Activated T-cell treated with anti-CD3 and anti-CD28 coated beads, Interleukin-2, amount 50 U/mL, for 24 hours (primary cell): ENCODE data around the gene ERBB3.

Experiments
- DNase-seq: peaks from one replicate; pipeline ENCODE4 v3.0.0-alpha.2; 2020
- H3K27ac Mint-ChIP-seq: 2 replicates; pipeline ENCODE4 v1.8.0; 2020; ENCODE audit warnings: mild to moderate bottlenecking, mixed read lengths
- H3K27me3 Mint-ChIP-seq: 2 replicates; pipeline ENCODE4 v1.8.0; 2020; ENCODE audit warnings: mixed read lengths
- H3K36me3 Mint-ChIP-seq: 2 replicates; pipeline ENCODE4 v1.8.0; 2020; ENCODE audit warnings: low read depth, mixed read lengths
- H3K4me1 Mint-ChIP-seq: 2 replicates; pipeline ENCODE4 v1.8.0; 2020; ENCODE audit warnings: low read depth, mixed read lengths
- H3K4me3 Mint-ChIP-seq: 2 replicates; pipeline ENCODE4 v1.8.0; 2020; ENCODE audit warnings: mild to moderate bottlenecking, moderate library complexity, mixed read lengths
- H3K9me3 Mint-ChIP-seq: 2 replicates; pipeline ENCODE4 v1.8.0; 2020; ENCODE audit warnings: mixed read lengths

The ERBB3 gene

DNA sequence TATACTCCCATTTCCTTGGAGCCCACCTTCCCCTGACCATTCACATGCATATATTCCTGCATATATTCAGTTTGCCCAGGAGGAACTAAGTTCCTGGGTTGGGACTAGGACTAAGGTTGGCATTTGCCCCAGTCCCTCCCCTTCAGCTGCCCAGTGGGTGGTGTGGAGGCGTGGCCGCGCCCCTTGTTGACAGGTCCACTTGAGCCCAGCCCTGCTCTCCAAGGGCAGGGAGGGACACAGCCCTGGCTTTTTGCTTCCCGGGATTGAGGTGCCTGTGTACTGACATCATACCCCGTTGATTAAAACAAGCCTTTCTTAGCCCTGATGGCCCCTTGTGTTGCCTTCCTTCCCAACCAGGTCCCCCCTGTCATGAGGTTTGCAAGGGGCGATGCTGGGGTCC lies 7.3 kb downstream of the ERBB3 start:
- Mint-ChIP-seq H3K4me3 (no peak overlapping the region), H3K36me3 (no peaks in the 10 kb centered on the region), H3K27ac (no peak overlapping the region), H3K27me3 (no peaks in the 10 kb centered on the region), H3K9me3 (no peaks in the 10 kb centered on the region), H3K4me1 (no peaks in the 10 kb centered on the region)
- DNase-seq = no peak

DNA sequence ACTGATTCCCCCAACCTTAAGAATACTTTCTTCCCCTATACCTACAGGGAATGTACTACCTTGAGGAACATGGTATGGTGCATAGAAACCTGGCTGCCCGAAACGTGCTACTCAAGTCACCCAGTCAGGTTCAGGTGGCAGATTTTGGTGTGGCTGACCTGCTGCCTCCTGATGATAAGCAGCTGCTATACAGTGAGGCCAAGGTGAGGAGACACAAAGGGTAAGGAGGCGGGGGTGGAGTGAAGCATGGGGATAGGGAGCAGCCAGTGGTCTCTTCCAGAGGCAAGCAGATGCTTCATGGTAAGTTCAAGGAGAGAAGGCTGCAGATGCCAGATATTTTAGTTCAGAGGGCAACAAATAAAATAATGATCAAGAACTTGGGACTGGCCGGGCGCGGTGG lies 17.8 kb downstream of the ERBB3 start:
- no peaks in the 10 kb centered on the region for H3K27me3 Mint-ChIP-seq
- no peaks in the 10 kb centered on the region for H3K9me3 Mint-ChIP-seq
- no peak overlapping the region for H3K27ac Mint-ChIP-seq
- H3K36me3 Mint-ChIP-seq = no peaks in the 10 kb centered on the region
- peaks cover 17% of the 10 kb centered on the region for H3K4me1 Mint-ChIP-seq
- no peak for DNase-seq
- no peak overlapping the region for H3K4me3 Mint-ChIP-seq

DNA sequence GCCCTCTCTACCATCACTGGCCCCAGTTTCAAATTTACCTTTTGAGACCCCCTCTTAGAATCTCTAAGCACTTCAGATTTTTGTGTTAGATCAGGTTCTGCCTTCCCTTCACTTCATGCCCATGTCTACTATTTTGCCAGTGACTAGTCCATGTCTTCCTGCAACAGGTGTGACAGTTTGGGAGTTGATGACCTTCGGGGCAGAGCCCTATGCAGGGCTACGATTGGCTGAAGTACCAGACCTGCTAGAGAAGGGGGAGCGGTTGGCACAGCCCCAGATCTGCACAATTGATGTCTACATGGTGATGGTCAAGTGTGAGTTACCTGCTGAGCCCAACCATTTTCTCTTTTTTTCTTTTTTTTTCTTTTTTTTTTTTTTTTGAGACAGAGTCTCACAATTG lies 18.6 kb downstream of the ERBB3 start:
- no peak overlapping the region for H3K27ac Mint-ChIP-seq
- no peaks in the 10 kb centered on the region for H3K36me3 Mint-ChIP-seq
- DNase-seq = no peak
- no peaks in the 10 kb centered on the region for H3K27me3 Mint-ChIP-seq
- H3K4me1 Mint-ChIP-seq = peaks cover 26% of the 10 kb centered on the region
- H3K9me3 Mint-ChIP-seq = no peaks in the 10 kb centered on the region
- H3K4me3 Mint-ChIP-seq = no peak overlapping the region

DNA sequence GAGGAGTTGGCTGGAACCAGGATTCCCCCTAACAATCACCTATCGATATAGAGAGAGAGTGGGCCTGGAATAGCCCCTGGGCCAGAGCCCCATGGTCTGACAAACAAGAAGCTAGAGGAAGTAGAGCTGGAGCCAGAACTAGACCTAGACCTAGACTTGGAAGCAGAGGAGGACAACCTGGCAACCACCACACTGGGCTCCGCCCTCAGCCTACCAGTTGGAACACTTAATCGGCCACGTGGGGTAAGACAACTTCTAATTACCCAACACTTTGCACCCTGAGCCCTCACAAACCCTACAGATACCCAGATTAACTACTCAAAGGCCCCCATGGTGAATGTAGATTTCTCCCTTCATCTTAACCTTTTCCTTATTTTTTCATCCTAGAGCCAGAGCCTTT lies 19.8 kb downstream of the ERBB3 start:
- no peaks in the 10 kb centered on the region for H3K9me3 Mint-ChIP-seq
- H3K27ac Mint-ChIP-seq = no peak overlapping the region
- H3K4me1 Mint-ChIP-seq = peaks cover 30% of the 10 kb centered on the region
- peaks cover 8% of the 10 kb centered on the region for H3K36me3 Mint-ChIP-seq
- no peak overlapping the region for H3K4me3 Mint-ChIP-seq
- H3K27me3 Mint-ChIP-seq = no peaks in the 10 kb centered on the region
- no peak for DNase-seq

DNA sequence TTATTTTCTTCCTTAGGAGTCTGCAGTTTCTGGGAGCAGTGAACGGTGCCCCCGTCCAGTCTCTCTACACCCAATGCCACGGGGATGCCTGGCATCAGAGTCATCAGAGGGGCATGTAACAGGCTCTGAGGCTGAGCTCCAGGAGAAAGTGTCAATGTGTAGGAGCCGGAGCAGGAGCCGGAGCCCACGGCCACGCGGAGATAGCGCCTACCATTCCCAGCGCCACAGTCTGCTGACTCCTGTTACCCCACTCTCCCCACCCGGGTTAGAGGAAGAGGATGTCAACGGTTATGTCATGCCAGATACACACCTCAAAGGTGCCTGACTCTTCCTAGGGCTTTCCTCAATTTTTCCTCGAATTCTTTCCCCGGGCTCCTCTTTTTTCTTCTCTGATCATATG lies 21.1 kb downstream of the ERBB3 start:
- Mint-ChIP-seq H3K27me3 (no peaks in the 10 kb centered on the region), H3K36me3 (peaks cover 21% of the 10 kb centered on the region), H3K4me1 (peaks cover 31% of the 10 kb centered on the region)

DNA sequence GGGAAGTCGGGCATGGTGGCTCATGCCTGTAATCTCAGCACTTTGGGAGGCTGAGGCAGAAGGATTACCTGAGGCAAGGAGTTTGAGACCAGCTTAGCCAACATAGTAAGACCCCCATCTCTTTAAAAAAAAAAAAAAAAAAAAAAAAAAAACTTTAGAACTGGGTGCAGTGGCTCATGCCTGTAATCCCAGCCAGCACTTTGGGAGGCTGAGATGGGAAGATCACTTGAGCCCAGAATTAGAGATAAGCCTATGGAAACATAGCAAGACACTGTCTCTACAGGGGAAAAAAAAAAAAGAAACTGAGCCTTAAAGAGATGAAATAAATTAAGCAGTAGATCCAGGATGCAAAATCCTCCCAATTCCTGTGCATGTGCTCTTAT lies 22.7 kb downstream of the ERBB3 start:
- Mint-ChIP-seq H3K4me3 (peak overlapping the region; percentile 100), H3K36me3 (peaks cover 37% of the 10 kb centered on the region), H3K27me3 (no peaks in the 10 kb centered on the region), H3K27ac (peak overlapping the region; percentile 99), H3K4me1 (peaks cover 44% of the 10 kb centered on the region), H3K9me3 (no peaks in the 10 kb centered on the region)
- no peak for DNase-seq

More for the DNA sequence above, 21.1 kb downstream of the ERBB3 start:
- DNase-seq = no peak
- H3K27ac Mint-ChIP-seq = peak overlapping the region; percentile 49
- no peak overlapping the region for H3K4me3 Mint-ChIP-seq
- H3K9me3 Mint-ChIP-seq = no peaks in the 10 kb centered on the region

DNA sequence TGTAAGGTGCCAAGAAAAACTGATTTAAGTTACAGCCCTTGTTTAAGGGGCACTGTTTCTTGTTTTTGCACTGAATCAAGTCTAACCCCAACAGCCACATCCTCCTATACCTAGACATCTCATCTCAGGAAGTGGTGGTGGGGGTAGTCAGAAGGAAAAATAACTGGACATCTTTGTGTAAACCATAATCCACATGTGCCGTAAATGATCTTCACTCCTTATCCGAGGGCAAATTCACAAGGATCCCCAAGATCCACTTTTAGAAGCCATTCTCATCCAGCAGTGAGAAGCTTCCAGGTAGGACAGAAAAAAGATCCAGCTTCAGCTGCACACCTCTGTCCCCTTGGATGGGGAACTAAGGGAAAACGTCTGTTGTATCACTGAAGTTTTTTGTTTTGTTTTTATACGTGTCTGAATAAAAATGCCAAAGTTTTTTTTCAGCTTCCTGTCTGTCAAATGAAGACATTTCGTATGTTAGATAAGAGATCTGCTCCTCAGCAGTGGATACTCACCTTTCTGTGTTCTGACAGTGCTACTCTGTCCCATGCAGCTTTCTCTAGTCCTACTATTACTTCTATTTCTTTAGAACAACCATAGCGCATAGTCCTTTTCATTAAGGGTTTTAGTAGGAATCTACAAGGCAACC lies 23.2 kb downstream of the ERBB3 start:
- H3K36me3 Mint-ChIP-seq = peaks cover 42% of the 10 kb centered on the region
- H3K27ac Mint-ChIP-seq = peak overlapping the region; percentile 99
- DNase-seq = no peak

DNA sequence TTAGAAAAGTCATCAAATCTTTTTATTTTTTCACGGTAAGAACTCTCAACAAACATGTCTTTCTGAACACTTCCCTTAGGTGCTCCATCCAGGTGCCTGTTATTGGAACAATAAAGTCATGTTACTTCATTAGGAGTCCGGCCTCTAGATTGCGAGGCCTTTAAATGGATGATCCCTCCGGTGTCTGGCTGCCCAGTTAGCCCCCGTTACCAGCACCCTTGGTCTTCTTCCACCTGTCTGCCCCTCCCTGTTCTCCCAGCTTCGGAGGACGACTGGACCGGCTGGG lies 23.8 kb downstream of the ERBB3 start:
- Mint-ChIP-seq H3K36me3 (peaks cover 48% of the 10 kb centered on the region), H3K27me3 (no peaks in the 10 kb centered on the region), H3K4me3 (peak overlapping the region; percentile 100), H3K27ac (peak overlapping the region; percentile 99), H3K9me3 (no peaks in the 10 kb centered on the region), H3K4me1 (peaks cover 53% of the 10 kb centered on the region)
- no peak for DNase-seq

More for the DNA sequence above, 23.2 kb downstream of the ERBB3 start:
- no peaks in the 10 kb centered on the region for H3K9me3 Mint-ChIP-seq
- peaks cover 47% of the 10 kb centered on the region for H3K4me1 Mint-ChIP-seq
- H3K4me3 Mint-ChIP-seq = peak overlapping the region; percentile 100
- H3K27me3 Mint-ChIP-seq = no peaks in the 10 kb centered on the region

DNA sequence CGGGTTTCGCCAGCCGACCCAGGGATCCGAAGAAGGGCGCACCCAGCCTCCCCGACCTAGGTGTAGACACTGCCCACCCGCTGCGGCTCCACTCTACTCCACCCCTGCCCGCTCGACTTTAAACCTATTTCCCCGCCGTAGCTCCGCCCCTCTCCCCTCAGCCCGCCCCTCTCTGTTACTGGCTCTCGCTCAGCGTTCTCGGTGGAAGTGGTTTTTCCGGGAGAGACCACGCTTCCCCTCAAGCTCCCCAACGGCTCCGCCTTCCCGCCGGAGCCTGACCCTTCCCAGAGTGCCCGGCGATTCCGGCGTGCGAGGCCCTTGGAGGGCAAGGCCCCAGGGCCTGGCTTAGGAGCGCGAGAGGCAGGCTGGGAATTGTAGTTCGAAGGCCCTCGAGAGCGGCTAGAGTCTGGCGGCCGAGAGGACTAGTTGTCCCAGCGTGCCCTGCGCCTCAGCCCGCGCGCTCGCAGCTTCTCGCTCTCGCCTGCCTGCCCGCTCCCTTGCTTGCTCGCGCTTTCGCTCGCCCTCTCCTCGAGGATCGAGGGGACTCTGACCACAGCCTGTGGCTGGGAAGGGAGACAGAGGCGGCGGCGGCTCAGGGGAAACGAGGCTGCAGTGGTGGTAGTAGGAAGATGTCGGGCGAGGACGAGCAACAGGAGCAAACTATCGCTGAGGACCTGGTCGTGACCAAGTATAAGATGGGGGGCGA lies 24.3 kb downstream of the ERBB3 start, which contains the start of gene PA2G4:
Gene PA2G4, plus strand, starts transcription at position 451 of the 706 bp plus-strand sequence. Its CDS starts 179 bp downstream, at position 630.
- H3K4me1 Mint-ChIP-seq = peaks cover 53% of the 10 kb centered on the region
- peak within 1 kb of the TSS; percentile 99 for H3K27ac Mint-ChIP-seq
- no peaks in the 10 kb centered on the region for H3K27me3 Mint-ChIP-seq
- peak within 1 kb of the TSS; percentile 100 for H3K4me3 Mint-ChIP-seq
- no peaks in the 10 kb centered on the region for H3K9me3 Mint-ChIP-seq
- DNase-seq = peak; percentile 97
- H3K36me3 Mint-ChIP-seq = peaks cover 53% of the 10 kb centered on the region

DNA sequence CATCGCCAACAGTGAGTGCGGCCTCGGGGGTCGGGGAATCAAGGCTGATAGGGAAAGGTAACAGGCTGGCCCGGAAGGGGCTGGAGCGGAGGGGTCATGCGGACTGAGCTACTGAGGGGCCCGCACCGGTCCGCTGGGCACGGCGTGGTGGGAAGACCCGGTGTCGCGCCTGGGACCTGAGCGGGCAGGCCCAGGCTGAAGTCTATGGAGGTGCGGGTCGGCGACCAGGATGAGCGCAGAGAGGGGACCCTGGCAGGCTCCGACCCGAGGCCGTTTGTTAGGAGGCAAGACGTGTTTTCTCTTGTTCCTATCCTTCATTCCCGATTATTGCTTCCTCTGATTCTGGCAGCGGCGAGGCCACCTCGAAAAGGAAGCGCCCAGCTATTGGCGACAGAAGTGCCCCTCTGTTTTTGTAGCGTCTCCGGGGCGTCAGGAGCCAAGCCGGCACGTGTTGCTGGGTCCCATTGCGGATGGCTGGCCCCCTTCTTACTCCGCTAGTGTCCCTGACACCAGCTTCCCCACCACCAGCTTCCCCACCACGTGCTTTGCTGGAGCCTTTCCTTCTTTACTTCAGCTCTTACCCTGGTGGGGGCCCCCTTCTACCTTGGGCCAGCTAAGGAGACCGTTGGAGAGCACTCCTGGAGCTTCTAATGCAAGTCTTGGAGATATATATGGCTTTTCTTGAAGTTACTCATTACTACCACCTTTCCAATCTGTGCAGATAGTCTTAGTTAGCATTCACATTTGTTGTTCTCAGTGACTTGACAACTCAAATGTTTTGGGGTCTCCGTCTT lies 25.0 kb downstream of the ERBB3 start:
- no peak for DNase-seq
- H3K27me3 Mint-ChIP-seq = no peaks in the 10 kb centered on the region
- peaks cover 52% of the 10 kb centered on the region for H3K4me1 Mint-ChIP-seq
- no peaks in the 10 kb centered on the region for H3K9me3 Mint-ChIP-seq
- H3K36me3 Mint-ChIP-seq = peaks cover 61% of the 10 kb centered on the region
- H3K27ac Mint-ChIP-seq = peak overlapping the region; percentile 99
- peak overlapping the region; percentile 100 for H3K4me3 Mint-ChIP-seq

DNA sequence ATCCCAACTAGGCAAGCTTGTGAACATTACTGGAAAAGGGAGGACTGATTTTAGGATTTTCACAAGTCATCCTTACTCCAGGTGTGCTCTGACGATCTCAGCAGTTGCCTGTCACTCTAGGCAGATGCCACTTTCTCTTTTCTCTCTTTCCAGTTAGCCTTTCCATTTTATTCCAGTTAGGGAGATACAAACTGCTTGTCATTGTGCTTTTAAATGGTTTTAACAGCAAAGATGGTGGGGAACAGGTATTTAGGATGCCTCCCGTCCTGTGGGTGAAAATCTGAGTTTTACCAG lies 25.6 kb downstream of the ERBB3 start:
- no peak for DNase-seq
- peak overlapping the region; percentile 100 for H3K4me3 Mint-ChIP-seq
- H3K36me3 Mint-ChIP-seq = peaks cover 66% of the 10 kb centered on the region

DNA sequence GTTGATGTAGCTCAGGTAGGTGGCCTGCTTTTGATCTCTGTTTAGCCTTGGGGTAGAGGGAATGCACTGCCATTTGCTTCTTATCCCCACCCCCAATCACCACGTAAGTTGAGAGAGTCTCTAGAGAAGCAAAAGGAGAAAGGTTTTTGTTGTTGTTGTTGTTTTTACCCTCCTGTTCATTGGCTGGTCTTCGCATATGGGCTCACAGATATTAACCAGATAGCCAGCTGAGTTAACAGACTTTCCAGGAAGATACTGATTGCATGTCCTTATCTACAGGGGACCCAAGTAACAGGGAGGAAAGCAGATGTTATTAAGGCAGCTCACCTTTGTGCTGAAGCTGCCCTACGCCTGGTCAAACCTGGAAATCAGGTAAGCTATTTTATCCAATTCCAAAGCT lies 27.3 kb downstream of the ERBB3 start:
- no peak for DNase-seq
- Mint-ChIP-seq H3K27ac (peak overlapping the region; percentile 80), H3K27me3 (no peaks in the 10 kb centered on the region), H3K36me3 (peaks cover 82% of the 10 kb centered on the region), H3K4me1 (peaks cover 46% of the 10 kb centered on the region), H3K9me3 (no peaks in the 10 kb centered on the region), H3K4me3 (peak overlapping the region; percentile 100)

More for the DNA sequence above, 25.6 kb downstream of the ERBB3 start:
- H3K27ac Mint-ChIP-seq = peak overlapping the region; percentile 99
- H3K27me3 Mint-ChIP-seq = no peaks in the 10 kb centered on the region
- H3K4me1 Mint-ChIP-seq = peaks cover 55% of the 10 kb centered on the region
- H3K9me3 Mint-ChIP-seq = no peaks in the 10 kb centered on the region

DNA sequence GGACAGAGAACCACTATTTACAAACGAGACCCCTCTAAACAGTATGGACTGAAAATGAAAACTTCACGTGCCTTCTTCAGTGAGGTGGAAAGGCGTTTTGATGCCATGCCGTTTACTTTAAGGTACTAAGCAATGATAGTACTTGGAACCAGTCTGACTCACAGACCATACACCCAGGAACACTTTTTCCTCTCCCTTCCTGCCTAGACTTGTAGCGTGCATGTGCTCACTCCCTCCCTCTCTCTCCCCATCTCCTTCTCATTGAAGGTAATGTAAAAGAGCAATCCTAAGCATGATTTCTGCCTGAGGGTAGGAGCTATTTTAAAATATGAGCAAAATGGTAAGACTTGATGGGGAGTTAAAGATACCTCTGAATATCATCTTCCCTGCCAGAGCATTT lies 30.6 kb downstream of the ERBB3 start:
- H3K27ac Mint-ChIP-seq = peak overlapping the region; percentile 86
- H3K27me3 Mint-ChIP-seq = no peaks in the 10 kb centered on the region
- no peak for DNase-seq
- H3K9me3 Mint-ChIP-seq = no peaks in the 10 kb centered on the region
- peaks cover 39% of the 10 kb centered on the region for H3K4me1 Mint-ChIP-seq
- H3K36me3 Mint-ChIP-seq = peaks cover 96% of the 10 kb centered on the region
- H3K4me3 Mint-ChIP-seq = no peak overlapping the region

DNA sequence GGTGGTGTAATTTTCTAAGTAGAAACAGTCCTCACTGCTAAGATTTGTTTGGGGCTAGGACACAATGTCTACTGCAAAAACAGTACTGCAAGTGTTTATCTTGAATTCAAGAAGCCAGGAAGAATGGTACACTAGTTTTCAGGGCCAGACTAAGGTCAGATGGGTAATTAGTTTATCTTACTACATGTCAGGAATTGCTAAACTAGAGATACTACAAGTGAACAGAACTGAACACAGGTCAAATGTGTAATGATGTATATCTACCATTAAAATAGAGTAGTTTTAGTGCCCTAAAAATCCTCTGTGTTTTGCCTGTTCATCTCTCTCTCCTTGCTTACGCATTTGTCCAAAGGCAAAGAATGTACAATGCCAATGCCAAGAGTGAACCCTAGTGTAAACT lies 34.1 kb downstream of the ERBB3 start:
- H3K36me3 Mint-ChIP-seq = peaks cover 87% of the 10 kb centered on the region
- H3K27ac Mint-ChIP-seq = peak overlapping the region; percentile 71

DNA sequence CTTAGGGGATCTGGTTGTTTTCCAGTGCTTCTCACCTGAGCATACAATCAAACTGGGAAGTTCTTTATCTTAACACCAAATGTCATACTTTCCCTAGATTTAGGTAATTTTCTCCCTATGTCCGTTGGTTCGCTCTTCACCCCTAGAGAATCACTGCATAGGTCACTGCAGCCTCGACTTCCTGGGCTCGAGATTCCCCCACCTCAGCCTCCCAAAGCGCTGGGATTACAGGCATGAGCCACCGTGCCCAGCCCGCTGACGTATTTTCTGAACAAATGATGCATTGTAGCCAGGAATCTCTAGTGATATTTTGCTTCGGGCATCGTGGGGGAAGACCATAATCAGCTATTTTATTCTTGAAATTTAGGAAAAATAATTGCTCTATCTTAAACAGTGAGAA lies 35.4 kb downstream of the ERBB3 start:
- H3K27me3 Mint-ChIP-seq = no peaks in the 10 kb centered on the region
- no peak for DNase-seq
- H3K4me3 Mint-ChIP-seq = peak overlapping the region; percentile 96
- H3K27ac Mint-ChIP-seq = peak overlapping the region; percentile 100
- no peaks in the 10 kb centered on the region for H3K9me3 Mint-ChIP-seq
- H3K4me1 Mint-ChIP-seq = peaks cover 41% of the 10 kb centered on the region
- peaks cover 80% of the 10 kb centered on the region for H3K36me3 Mint-ChIP-seq

More for the DNA sequence above, 34.1 kb downstream of the ERBB3 start:
- Mint-ChIP-seq H3K27me3 (no peaks in the 10 kb centered on the region), H3K4me3 (no peak overlapping the region), H3K9me3 (no peaks in the 10 kb centered on the region), H3K4me1 (peaks cover 30% of the 10 kb centered on the region)
- DNase-seq = no peak
